Activated naive CD4-positive, alpha-beta T cell treated with anti-CD3 and anti-CD28 coated beads, Interleukin-2, amount 50 U/mL, for 24 hours (primary cell): ENCODE results near the gene LCE3B.

Source experiments
- H3K27ac Mint-ChIP-seq: one replicate; pipeline ENCODE4 v1.8.0; 2021; ENCODE audit warnings: mild to moderate bottlenecking, mixed read lengths
- H3K27me3 Mint-ChIP-seq: one replicate; pipeline ENCODE4 v1.8.0; 2021; ENCODE audit warnings: mixed read lengths
- H3K36me3 Mint-ChIP-seq: one replicate; pipeline ENCODE4 v1.8.0; 2021; ENCODE audit warnings: mixed read lengths
- H3K4me1 Mint-ChIP-seq: one replicate; pipeline ENCODE4 v1.8.0; 2021; ENCODE audit warnings: mixed read lengths
- H3K4me3 Mint-ChIP-seq: one replicate; pipeline ENCODE4 v1.8.0; 2021; ENCODE audit warnings: mild to moderate bottlenecking, mixed read lengths
- H3K9me3 Mint-ChIP-seq: one replicate; pipeline ENCODE4 v1.8.0; 2021; ENCODE audit warnings: mixed read lengths

The LCE3B gene

DNA sequence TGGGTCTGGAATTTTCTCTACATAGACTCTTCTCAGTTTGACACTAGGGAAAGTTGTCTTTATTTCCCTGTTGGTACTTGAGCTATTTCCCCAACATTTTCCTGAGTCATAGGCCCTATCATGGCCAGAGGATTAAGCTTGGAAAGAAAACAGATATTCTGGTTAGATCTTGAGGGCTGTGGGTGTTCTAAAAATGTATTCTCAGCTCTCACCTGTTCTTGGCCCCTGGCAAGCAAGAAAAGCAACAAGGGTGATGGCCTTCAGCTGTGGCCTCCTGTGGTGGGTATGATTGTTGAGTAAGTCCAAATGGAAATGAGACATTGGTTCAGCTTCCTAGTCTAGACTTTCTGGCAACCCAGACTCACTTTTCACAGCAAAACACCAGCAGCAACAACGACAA, 26.7 kb downstream of the LCE3B start:
- no peaks in the 10 kb centered on the region for H3K4me1 Mint-ChIP-seq
- peaks cover 10% of the 10 kb centered on the region for H3K27me3 Mint-ChIP-seq
- no peak overlapping the region for H3K27ac Mint-ChIP-seq
- H3K9me3 Mint-ChIP-seq, result peaks cover 8% of the 10 kb centered on the region
- H3K4me3 Mint-ChIP-seq, result no peak overlapping the region
- no peaks in the 10 kb centered on the region for H3K36me3 Mint-ChIP-seq

DNA sequence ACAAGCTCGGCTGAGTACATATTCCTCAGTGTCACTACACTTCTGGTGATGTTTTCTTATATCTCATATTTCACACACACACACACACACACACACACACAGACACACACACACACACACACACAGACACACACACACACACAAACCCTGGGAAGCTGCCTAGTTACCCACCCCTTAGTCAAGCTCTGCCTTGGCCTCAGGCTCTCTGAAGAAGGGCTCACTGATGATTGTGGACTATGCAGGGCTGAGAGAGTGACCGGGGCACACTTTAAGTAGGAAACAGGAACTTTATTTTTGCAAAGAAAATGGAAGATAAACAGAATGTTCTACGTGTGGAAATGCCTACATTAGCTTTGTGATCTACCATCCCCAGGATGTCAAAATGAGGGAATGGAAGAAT, 30.3 kb downstream of the LCE3B start:
- Mint-ChIP-seq H3K36me3 (no peaks in the 10 kb centered on the region), H3K4me3 (no peak overlapping the region), H3K9me3 (peaks cover 8% of the 10 kb centered on the region), H3K27me3 (peaks cover 17% of the 10 kb centered on the region), H3K27ac (no peak overlapping the region), H3K4me1 (no peaks in the 10 kb centered on the region)

DNA sequence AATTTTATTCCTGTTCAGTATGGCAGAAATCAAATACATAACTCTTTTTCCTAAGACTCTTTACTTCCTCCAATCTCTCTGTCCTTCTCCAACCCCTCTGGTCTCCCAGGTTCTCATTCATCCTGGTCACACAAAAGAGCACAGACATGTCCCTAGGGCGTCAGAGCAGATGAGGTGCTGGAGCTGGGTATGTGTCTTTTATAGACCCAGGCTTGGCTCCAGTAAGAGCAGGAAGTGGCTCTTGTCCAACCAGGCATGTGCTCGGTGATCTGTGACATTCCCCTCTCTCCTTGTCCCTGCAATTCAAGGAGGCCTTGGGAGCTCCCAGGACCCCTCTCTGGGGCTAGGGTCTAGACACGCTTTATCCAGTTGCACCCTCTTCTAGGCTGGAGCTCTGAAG, 31.5 kb downstream of the LCE3B start:
- Mint-ChIP-seq H3K27ac (no peak overlapping the region), H3K36me3 (no peaks in the 10 kb centered on the region), H3K9me3 (no peaks in the 10 kb centered on the region), H3K4me1 (no peaks in the 10 kb centered on the region), H3K4me3 (no peak overlapping the region), H3K27me3 (peaks cover 18% of the 10 kb centered on the region)

DNA sequence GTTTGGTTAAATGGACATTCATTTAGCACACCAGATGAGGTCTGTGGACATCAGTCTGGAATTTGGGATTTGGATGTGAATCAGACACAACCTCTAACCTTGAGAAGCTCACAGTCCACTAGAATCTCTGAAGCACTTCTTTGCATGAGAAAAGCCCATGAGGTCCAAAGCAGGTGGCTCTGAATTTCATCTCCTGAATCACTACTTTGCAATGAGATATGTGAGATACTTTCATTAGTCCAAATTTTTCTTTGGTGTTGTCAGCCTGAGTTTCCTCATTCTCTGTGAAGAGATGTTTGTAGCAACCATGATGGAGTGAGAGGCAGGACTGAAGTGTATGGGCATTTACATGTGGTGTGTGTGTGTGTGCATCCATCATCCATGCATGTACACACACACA, 33.0 kb downstream of the LCE3B start:
- Mint-ChIP-seq H3K36me3 (no peaks in the 10 kb centered on the region), H3K4me1 (no peaks in the 10 kb centered on the region), H3K4me3 (no peak overlapping the region), H3K27ac (no peak overlapping the region), H3K9me3 (no peaks in the 10 kb centered on the region), H3K27me3 (peaks cover 18% of the 10 kb centered on the region)

DNA sequence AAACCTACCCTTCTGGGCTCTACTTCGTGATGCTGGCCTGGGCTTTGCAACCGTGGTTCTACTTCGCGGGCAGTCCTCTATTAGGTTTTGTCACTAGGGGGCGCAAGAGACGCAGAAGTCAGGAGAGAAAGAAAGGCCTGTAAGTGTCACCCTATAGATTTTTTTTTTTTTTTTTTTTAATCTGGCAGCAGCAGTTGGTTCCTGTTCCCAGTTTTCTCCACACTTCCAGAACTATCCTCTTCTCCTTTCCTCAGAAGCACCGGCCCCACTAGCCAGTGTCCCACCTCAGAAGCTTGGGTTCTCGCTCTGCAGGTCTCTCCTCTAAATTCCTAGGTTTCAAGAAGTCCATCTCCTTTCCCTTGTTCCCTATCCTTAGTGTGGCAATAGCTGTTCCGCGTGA, 40.5 kb downstream of the LCE3B start:
- Mint-ChIP-seq H3K4me1 (no peaks in the 10 kb centered on the region), H3K27me3 (peaks cover 4% of the 10 kb centered on the region), H3K27ac (no peak overlapping the region), H3K4me3 (no peak overlapping the region), H3K9me3 (no peaks in the 10 kb centered on the region), H3K36me3 (no peaks in the 10 kb centered on the region)

GRCh38 chr1:152656459-152656858, 42.8 kb downstream of the LCE3B start:
- no peak overlapping the region for H3K27ac Mint-ChIP-seq

DNA sequence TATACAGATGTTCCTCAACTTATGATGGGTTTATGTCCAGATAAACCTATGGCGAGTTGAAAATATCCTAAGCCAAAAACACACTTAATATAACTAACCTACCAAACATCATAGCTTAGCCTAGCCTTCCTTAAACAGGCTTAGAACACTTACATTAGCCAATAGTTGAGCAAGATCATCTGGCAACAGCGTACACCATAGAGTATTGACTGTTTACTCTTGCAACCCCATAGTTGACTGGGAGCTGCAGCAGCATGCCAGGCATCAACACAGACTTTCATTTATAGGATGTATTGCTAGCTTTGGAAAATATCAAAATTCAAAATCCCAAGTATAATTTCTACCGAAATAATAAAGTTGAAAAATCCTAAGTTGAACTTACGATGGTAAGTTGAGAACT, 44.1 kb downstream of the LCE3B start:
- Mint-ChIP-seq H3K27ac (no peak overlapping the region), H3K36me3 (no peaks in the 10 kb centered on the region), H3K27me3 (peaks cover 5% of the 10 kb centered on the region), H3K4me3 (no peak overlapping the region), H3K9me3 (no peaks in the 10 kb centered on the region), H3K4me1 (no peaks in the 10 kb centered on the region)

More at GRCh38 chr1:152656459-152656858, 42.8 kb downstream of the LCE3B start:
- Mint-ChIP-seq H3K4me3 (no peak overlapping the region), H3K36me3 (no peaks in the 10 kb centered on the region), H3K27me3 (peaks cover 1% of the 10 kb centered on the region), H3K4me1 (no peaks in the 10 kb centered on the region), H3K9me3 (no peaks in the 10 kb centered on the region)

- Mint-ChIP-seq H3K36me3 (no peaks in the 10 kb centered on the region), H3K27ac (no peak overlapping the region)
Observed at GRCh38 chr1:152658649-152659048, 45.0 kb downstream of the LCE3B start.

GRCh38 chr1:152663098-152663497, 49.5 kb downstream of the LCE3B start, which contains the start of gene LCE2D:
Gene LCE2D, plus strand, starts transcription at chr1:152663380. Its CDS starts 726 bp downstream, at chr1:152664106.
- Mint-ChIP-seq H3K27ac (no peak within 1 kb of the TSS), H3K27me3 (peaks cover 7% of the 10 kb centered on the region), H3K9me3 (no peaks in the 10 kb centered on the region), H3K4me1 (no peaks in the 10 kb centered on the region), H3K36me3 (no peaks in the 10 kb centered on the region), H3K4me3 (no peak within 1 kb of the TSS)

More at GRCh38 chr1:152658649-152659048, 45.0 kb downstream of the LCE3B start:
- H3K4me3 Mint-ChIP-seq, result no peak overlapping the region
- H3K27me3 Mint-ChIP-seq, result peaks cover 6% of the 10 kb centered on the region
- no peaks in the 10 kb centered on the region for H3K9me3 Mint-ChIP-seq
- H3K4me1 Mint-ChIP-seq, result no peaks in the 10 kb centered on the region
